ENCODE data around the gene MARCHF3. TPM values are rescaled to one million over a fixed set of nuclear protein-coding genes. Genes with fewer than 3 reads are reported as not detected.

Gene MARCHF3
- total RNA-seq, 3 donors from 2014 or later, result 22.5 to 52.8 (median 34.5) TPM

- intact Hi-C loops (cut with DNase I, micrococcal nuclease), result no loop called here
- peaks cover 17% of the 10 kb centered on the region for H3K4me1 ChIP-seq (ENCODE audit: low read depth)
- H3K4me3 ChIP-seq, result peak within 1 kb of the TSS; percentile 31
- no peaks in the 10 kb centered on the region for H3K36me3 ChIP-seq (ENCODE audit: low read depth)
- DNase-seq, result peak; percentile 64 to 88 (median 84)
- peak; percentile 13 for TF ChIP-seq CTCF (IDR thresholded peaks at IDR 0.05)
- peak; percentile 91 for ATAC-seq
- no peaks in the 10 kb centered on the region for H3K9me3 ChIP-seq
Observed at GRCh38 chr5:127072861-127073846, 42.8 kb upstream of the MARCHF3 start, which contains the start of gene C5orf63. Gene C5orf63 (minus strand): TSS chr5:127073502. CDS start chr5:127058995, 14,507 bp downstream.

GRCh38 chr5:127070243-127070642, 39.9 kb upstream of the MARCHF3 start:
- H3K36me3 ChIP-seq (ENCODE audit: low read depth), result no peaks in the 10 kb centered on the region
- intact Hi-C loops (cut with DNase I, micrococcal nuclease), result no loop called here
- ATAC-seq (no peak), DNase-seq (no peak)
- H3K4me3 ChIP-seq, result no peak overlapping the region
- H3K4me1 ChIP-seq (ENCODE audit: low read depth), result peaks cover 6% of the 10 kb centered on the region
- no peak for TF ChIP-seq CTCF (IDR thresholded peaks at IDR 0.05)
- no peaks in the 10 kb centered on the region for H3K9me3 ChIP-seq

- H3K9me3 ChIP-seq, result no peaks in the 10 kb centered on the region
- no peaks in the 10 kb centered on the region for H3K36me3 ChIP-seq (ENCODE audit: low read depth)
- no peak for ATAC-seq
- TF ChIP-seq CTCF (IDR thresholded peaks at IDR 0.05), result no peak
- intact Hi-C loops (cut with DNase I, micrococcal nuclease), result no loop called here
- no peak overlapping the region for H3K4me3 ChIP-seq
- peaks cover 6% of the 10 kb centered on the region for H3K4me1 ChIP-seq (ENCODE audit: low read depth)
- DNase-seq, result no peak
Observed at GRCh38 chr5:127068493-127069214, 38.3 kb upstream of the MARCHF3 start.

- peaks cover 2% of the 10 kb centered on the region for H3K4me1 ChIP-seq (ENCODE audit: low read depth)
Observed at GRCh38 chr5:127066721-127067120, 36.4 kb upstream of the MARCHF3 start.

More at GRCh38 chr5:127066721-127067120, 36.4 kb upstream of the MARCHF3 start:
- Histone ChIP-seq H3K36me3 (ENCODE audit: low read depth) (no peaks in the 10 kb centered on the region), H3K9me3 (no peaks in the 10 kb centered on the region), H3K4me3 (no peak overlapping the region)
- DNase-seq, result no peak
- ATAC-seq, result no peak
- TF ChIP-seq CTCF (IDR thresholded peaks at IDR 0.05), result no peak
- intact Hi-C loops (cut with DNase I, micrococcal nuclease), result no loop called here
